Activated T-cell treated with anti-CD3 and anti-CD28 coated beads, Interleukin-2, amount 50 U/mL, for 4 hours (primary cell): ENCODE measurements around the gene CARMIL3. TPM values are rescaled to one million over a fixed set of nuclear protein-coding genes. Genes with fewer than 3 reads are reported as not detected.

Experiments
- ATAC-seq, 2 donors: fragments of 200-7000 bp; cut with Tn5 transposase; one replicate each; pipeline ENCODE4 v1.10.0; 2021
- DNase-seq: peaks from one replicate; pipeline ENCODE4 v3.0.0-alpha.2; 2020
- H3K27me3 Mint-ChIP-seq: one replicate; pipeline ENCODE4 v1.8.0; 2021; ENCODE audit warnings: low read depth, mixed read lengths
- H3K36me3 Mint-ChIP-seq: one replicate; pipeline ENCODE4 v1.8.0; 2022; ENCODE audit warnings: mixed read lengths; ENCODE audit not compliant: insufficient read depth
- H3K4me1 Mint-ChIP-seq: one replicate; pipeline ENCODE4 v1.8.0; 2021; ENCODE audit warnings: low read depth, mixed read lengths
- H3K4me3 Mint-ChIP-seq: one replicate; pipeline ENCODE4 v1.8.0; 2021; ENCODE audit warnings: mild to moderate bottlenecking, moderate library complexity, mixed read lengths
- H3K9me3 Mint-ChIP-seq: one replicate; pipeline ENCODE4 v1.8.0; 2021; ENCODE audit warnings: mixed read lengths
- total RNA-seq, 3 donors: library from RNA; stranded (reverse); gene quantifications; one replicate each; pipeline ENCODE4 v1.2.1, GENCODE V29; 2021

Gene CARMIL3
- total RNA-seq, 3 donors from 2014 or later, result 1.3 to 1.8 (median 1.3) TPM

DNA sequence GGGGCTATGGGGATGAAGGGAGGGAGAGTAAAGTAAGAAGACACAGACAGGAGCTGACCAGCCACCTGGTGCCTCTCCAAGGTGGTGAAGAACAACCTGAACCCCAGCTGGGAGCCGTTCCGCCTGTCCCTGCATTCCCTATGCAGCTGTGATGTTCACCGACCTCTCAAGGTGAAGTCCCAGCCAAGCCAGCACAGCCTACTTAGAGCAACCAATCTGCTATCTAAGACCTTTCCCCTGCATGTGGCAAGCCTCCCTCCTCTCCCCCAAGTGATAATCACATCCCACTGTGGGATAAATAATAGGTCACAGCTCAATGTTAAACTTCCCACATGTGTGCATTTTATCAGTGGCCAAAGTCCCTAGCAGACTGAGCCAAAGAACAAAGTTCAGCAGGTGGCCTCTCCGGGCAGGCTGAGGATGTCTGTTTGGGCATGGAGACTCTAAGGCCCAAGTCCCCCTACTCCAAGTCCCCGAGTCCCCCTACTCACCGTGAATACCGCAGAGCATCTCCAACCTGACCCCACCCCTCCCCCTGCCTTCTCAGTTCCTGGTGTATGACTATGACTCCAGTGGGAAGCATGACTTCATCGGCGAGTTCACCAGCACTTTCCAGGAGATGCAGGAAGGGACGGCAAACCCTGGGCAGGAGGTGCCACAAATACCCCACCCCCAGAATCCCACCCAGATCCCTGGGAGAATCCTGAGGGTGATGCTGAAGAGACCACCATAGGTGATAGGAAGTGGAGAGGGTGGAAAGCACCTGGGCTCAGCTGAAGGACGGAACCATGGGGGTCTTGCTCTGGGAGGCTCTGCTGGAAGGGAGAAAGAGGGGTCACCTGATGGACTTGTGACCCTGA lies 23.0 kb downstream of the CARMIL3 start:
- Mint-ChIP-seq H3K36me3 (no peaks in the 10 kb centered on the region), H3K9me3 (no peaks in the 10 kb centered on the region), H3K4me3 (no peak overlapping the region), H3K4me1 (peaks cover 13% of the 10 kb centered on the region), H3K27me3 (peaks cover 4% of the 10 kb centered on the region)
- DNase-seq (no peak), ATAC-seq (no peak)

DNA sequence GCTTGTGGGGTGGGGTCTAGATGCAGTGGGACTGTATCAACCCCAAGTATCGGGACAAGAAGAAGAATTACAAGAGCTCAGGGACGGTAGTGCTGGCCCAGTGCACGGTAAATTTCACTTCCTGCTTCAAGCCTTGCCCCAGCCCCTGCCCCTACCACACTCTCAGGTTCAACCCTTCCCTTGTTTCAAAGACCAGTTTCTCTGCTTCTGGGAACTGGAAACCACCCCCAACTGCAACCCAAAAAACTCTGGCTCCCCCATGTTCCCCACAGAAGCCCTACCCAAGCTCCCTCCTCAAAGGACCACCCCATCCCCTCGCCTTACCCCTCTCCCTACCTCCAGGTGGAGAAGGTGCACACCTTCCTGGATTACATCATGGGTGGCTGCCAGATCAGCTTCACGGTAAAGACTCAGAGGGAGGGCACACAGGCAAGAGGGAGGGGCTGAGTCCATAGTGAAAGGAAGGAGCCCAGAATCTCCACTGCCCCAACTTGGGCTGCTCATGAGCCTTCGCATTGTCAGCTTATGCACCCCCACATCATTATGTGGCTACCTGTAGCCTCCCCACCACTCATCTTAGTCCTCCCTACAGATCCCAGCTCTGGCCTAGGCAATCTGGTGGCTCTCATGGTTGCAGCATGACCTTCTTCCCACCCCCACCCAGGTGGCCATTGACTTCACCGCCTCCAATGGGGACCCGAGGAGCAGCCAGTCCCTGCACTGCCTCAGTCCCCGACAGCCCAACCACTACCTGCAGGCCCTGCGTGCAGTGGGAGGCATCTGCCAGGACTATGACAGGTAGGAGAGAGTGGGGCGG lies 23.9 kb downstream of the CARMIL3 start:
- Mint-ChIP-seq H3K36me3 (no peaks in the 10 kb centered on the region), H3K4me3 (no peak overlapping the region), H3K9me3 (no peaks in the 10 kb centered on the region), H3K27me3 (peaks cover 4% of the 10 kb centered on the region), H3K4me1 (peaks cover 15% of the 10 kb centered on the region)
- no peak for DNase-seq
- no peak for ATAC-seq

DNA sequence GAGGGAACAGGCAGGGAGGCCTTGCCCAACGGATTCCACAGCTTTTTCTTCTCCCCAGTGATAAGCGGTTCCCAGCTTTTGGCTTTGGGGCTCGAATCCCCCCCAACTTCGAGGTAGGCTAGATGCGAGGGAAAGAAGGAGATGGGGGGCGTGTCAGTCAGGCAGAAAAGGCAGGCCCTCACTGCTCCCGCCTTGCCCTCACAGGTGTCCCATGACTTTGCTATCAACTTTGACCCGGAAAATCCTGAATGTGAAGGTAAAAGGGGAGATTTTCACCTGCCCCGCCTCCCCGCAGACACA lies 24.4 kb downstream of the CARMIL3 start:
- Mint-ChIP-seq H3K9me3 (no peaks in the 10 kb centered on the region), H3K4me3 (no peak overlapping the region), H3K4me1 (peaks cover 13% of the 10 kb centered on the region), H3K27me3 (no peaks in the 10 kb centered on the region), H3K36me3 (no peaks in the 10 kb centered on the region)
- no peak for DNase-seq
- no peak for ATAC-seq

DNA sequence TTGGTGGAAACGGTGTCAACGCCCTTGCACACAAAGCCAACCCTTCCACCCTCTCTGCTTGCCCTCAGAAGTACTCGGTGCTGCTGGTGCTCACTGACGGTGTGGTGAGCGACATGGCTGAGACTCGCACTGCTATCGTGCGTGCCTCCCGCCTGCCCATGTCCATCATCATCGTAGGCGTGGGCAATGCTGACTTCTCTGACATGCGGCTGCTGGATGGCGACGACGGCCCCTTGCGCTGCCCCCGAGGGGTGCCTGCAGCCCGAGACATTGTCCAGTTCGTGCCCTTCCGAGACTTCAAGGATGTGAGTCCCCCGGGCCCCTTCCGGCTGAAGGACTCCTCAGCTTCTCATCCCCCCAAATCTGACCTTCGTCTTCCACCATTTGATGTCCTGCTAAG lies 25.3 kb downstream of the CARMIL3 start:
- ATAC-seq (no peak), DNase-seq (no peak)
- Mint-ChIP-seq H3K4me3 (no peak overlapping the region), H3K4me1 (peaks cover 17% of the 10 kb centered on the region), H3K36me3 (no peaks in the 10 kb centered on the region), H3K27me3 (no peaks in the 10 kb centered on the region), H3K9me3 (no peaks in the 10 kb centered on the region)

- peaks cover 19% of the 10 kb centered on the region for H3K4me1 Mint-ChIP-seq
- no peak overlapping the region for H3K4me3 Mint-ChIP-seq
- no peak for ATAC-seq
- no peaks in the 10 kb centered on the region for H3K36me3 Mint-ChIP-seq
- no peaks in the 10 kb centered on the region for H3K9me3 Mint-ChIP-seq
- DNase-seq, result no peak
- H3K27me3 Mint-ChIP-seq, result no peaks in the 10 kb centered on the region
Measured at GRCh38 chr14:24078146-24078545, 26.3 kb downstream of the CARMIL3 start.

- H3K4me3 Mint-ChIP-seq, result no peak overlapping the region
- H3K27me3 Mint-ChIP-seq, result no peaks in the 10 kb centered on the region
- no peak for DNase-seq
- H3K4me1 Mint-ChIP-seq, result peaks cover 19% of the 10 kb centered on the region
- no peak for ATAC-seq
- no peaks in the 10 kb centered on the region for H3K9me3 Mint-ChIP-seq
- H3K36me3 Mint-ChIP-seq, result no peaks in the 10 kb centered on the region
Measured at GRCh38 chr14:24079491-24080141, 27.8 kb downstream of the CARMIL3 start.

DNA sequence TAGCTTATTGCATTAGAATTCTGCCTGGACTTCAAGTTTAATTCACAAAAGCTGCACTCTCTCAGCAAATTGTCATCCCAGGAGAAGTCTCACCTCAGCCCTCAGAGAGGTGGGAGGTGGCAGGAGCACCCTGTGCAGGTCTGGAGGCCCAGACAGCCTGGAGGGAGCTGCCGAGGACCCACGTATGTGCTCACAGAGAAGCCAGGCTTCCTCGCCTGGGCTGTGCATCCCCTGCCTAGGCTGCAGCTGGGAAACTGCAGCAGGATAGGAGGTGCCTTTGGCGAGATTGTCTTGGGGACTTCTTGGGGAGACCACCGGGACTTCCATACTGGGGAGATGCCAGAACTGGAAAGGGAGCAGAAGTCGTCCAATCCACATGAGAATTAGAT lies 28.3 kb downstream of the CARMIL3 start:
- H3K36me3 Mint-ChIP-seq, result no peaks in the 10 kb centered on the region
- ATAC-seq (no peak), DNase-seq (no peak)
- no peaks in the 10 kb centered on the region for H3K27me3 Mint-ChIP-seq
- peak overlapping the region; percentile 79 for H3K4me3 Mint-ChIP-seq
- peaks cover 19% of the 10 kb centered on the region for H3K4me1 Mint-ChIP-seq
- no peaks in the 10 kb centered on the region for H3K9me3 Mint-ChIP-seq

DNA sequence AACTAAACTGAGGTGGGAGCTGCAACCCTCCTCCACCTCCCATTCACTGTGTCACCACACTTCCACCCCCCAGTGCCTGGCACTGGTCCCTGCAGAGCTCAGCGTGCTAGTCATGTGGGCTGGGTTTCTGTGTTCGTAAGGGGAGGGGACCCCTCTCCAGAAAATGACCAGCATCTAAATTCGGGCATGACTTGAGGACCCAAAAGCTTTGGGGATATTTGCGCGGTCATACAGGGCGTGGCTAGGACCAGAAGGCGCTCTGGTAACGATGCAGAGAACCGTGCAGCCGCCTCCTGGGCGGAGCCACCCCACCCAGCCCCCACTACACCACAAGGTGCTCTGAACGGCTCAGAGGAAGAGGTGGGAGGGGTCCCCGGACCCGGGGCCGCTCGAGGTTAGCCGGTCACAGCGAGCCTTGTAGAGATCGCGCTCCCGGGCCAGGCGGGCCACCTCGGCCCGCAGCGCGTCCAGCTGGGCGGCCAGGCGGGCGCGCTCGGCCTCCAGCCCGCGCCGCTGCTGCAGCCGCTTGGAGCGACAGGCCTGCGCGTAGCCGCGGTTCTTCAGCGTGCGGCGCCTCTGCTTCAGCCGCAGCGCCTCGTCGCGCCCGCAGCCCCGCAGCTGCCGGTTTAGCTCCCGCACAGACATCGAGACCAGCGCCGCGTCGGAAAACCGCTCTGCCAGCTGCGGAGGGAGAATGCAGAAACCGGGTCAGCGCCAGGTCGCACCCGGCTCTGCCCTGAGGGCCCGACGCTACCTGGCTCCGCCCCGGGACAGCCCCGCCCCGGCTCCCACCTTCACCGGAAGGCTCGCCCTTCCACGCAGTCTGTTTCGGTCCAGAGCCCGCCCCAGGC lies 29.3 kb downstream of the CARMIL3 start:
- Mint-ChIP-seq H3K36me3 (no peaks in the 10 kb centered on the region), H3K27me3 (no peaks in the 10 kb centered on the region), H3K9me3 (no peaks in the 10 kb centered on the region), H3K4me3 (peak overlapping the region; percentile 79), H3K4me1 (peaks cover 19% of the 10 kb centered on the region)
- peak; percentile 94 to 95 for ATAC-seq
- DNase-seq, result peak; percentile 55

- H3K36me3 Mint-ChIP-seq, result no peaks in the 10 kb centered on the region
- ATAC-seq (no peak), DNase-seq (no peak)
- H3K27me3 Mint-ChIP-seq, result no peaks in the 10 kb centered on the region
- H3K9me3 Mint-ChIP-seq, result no peaks in the 10 kb centered on the region
- peak overlapping the region; percentile 71 for H3K4me3 Mint-ChIP-seq
- H3K4me1 Mint-ChIP-seq, result peaks cover 19% of the 10 kb centered on the region
Measured at GRCh38 chr14:24081739-24082211, 30.0 kb downstream of the CARMIL3 start.

DNA sequence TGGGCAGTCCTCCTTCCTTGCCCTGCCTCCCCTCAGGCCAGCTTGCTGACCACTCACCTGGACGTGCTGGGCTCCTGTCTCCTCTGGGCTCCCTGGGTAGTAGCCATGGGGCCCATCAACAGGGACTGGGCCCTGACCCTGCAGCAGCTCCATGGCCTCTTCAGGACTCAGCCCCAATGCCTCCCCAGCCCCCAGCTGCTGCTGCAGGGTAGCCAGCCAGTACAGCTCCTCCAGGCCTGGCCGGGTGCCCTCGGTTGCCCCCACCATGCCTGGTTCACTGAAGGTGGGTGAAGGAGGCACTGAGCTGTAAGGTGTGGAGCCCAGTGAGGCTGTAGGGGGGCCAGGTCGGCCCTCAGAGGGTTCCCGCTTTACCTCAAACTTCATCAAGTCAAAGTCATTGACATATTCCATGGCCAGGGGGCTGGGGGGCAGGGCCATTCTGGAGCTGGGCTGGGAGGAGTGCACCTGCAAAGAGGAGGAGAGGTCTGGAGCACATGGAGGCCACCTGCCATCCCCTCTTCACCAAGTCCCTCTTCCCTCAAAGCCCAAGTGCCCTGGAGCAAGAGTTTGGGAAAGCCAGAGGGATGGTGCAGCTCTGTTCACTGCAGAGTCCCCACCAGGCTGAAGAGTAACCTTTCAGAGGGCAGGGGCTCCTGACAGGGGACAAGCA lies 30.7 kb downstream of the CARMIL3 start:
- DNase-seq, result no peak
- no peak for ATAC-seq
- H3K9me3 Mint-ChIP-seq, result no peaks in the 10 kb centered on the region
- H3K4me3 Mint-ChIP-seq, result peak overlapping the region; percentile 71
- H3K27me3 Mint-ChIP-seq, result no peaks in the 10 kb centered on the region
- H3K4me1 Mint-ChIP-seq, result peaks cover 19% of the 10 kb centered on the region
- no peaks in the 10 kb centered on the region for H3K36me3 Mint-ChIP-seq

DNA sequence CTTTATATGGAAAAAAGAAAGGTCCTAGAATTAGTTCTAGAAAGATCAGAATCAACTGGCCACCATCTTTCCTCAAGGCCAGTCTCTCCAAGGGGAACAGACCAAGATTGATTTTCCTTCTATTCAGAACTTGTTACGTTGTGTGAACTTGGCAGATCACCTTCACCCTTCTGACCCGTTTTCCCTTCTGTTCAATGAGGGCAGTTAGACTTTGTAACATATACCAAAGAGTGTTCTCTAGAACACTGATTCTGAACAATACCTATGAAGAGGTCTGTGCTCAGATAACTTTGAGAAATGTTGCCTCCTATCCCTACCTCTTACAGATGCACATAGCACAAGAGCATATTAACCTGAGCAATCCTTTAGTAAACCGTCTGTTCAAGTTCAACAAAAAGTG lies 31.7 kb downstream of the CARMIL3 start:
- ATAC-seq (no peak), DNase-seq (no peak)
- Mint-ChIP-seq H3K36me3 (no peaks in the 10 kb centered on the region), H3K4me3 (no peak overlapping the region), H3K9me3 (no peaks in the 10 kb centered on the region), H3K4me1 (peaks cover 19% of the 10 kb centered on the region), H3K27me3 (no peaks in the 10 kb centered on the region)

DNA sequence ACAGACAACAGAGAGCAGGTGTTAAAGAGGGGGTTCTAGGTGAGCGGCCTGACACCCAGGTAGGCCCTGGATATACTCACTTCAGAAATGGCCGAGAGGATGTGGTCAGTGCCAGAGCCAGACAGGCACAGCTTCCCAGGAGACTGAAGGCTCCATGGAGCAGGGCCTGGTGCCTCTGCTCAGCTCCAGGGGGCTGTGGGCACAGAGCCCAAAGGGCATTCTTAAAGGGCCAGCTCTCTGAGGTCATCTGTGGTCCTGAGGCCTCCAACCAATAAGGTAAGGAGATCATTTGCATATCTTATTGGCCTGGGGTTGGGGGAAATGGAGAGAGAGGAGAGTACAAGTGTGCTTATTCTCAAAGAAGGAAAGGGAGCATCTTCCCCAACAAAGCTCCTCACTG lies 32.6 kb downstream of the CARMIL3 start:
- Mint-ChIP-seq H3K4me3 (no peak overlapping the region), H3K4me1 (peaks cover 17% of the 10 kb centered on the region), H3K27me3 (no peaks in the 10 kb centered on the region), H3K36me3 (no peaks in the 10 kb centered on the region), H3K9me3 (no peaks in the 10 kb centered on the region)
- no peak for ATAC-seq
- no peak for DNase-seq

DNA sequence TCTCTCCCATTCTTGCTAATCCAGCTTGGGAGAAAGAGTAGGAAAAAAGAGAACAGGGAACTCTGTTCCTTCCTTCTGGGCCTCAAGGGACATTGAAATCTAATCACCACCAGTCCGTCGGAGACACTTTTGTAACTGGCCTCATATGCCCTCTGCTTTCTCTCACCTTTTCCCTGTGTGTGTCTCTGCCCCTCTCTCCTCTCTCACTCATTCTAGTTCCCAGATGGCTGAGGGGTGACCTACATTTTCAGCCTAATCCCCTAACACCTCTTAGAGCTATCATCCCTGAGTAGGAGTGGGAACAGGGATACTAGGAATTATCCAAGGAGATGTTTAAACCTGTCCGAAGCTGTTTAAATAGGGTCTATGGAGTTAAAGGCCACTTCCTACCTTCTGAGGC lies 33.4 kb downstream of the CARMIL3 start:
- no peaks in the 10 kb centered on the region for H3K9me3 Mint-ChIP-seq
- H3K4me3 Mint-ChIP-seq, result no peak overlapping the region
- no peak for ATAC-seq
- no peaks in the 10 kb centered on the region for H3K36me3 Mint-ChIP-seq
- no peaks in the 10 kb centered on the region for H3K27me3 Mint-ChIP-seq
- no peak for DNase-seq
- H3K4me1 Mint-ChIP-seq, result peaks cover 20% of the 10 kb centered on the region
